Duodenal mucosa (tissue), 2 donors: ENCODE data around the gene SYTL3.
"Not testable (repeated sequence)": the region's sequence is repeated elsewhere in the genome, so short reads cannot be mapped to it uniquely, and the experiment has no call there.

Experiments used
- H3K27ac ChIP-seq: one replicate; pipeline ENCODE4 v1.7.0; 2013; ENCODE audit warnings: low read depth, low read length
- H3K27me3 ChIP-seq, 2 donors: one replicate each; pipeline ENCODE4 v1.7.0; 2013; ENCODE audit warnings: low read length in 2 of 2, control low read depth in 1 of 2; ENCODE audit not compliant: insufficient read depth in 2 of 2, control insufficient read depth in 1 of 2
- H3K36me3 ChIP-seq, 2 donors: one replicate each; pipeline ENCODE4 v1.7.0; 2013; ENCODE audit warnings: low read length in 2 of 2, control low read depth in 1 of 2; ENCODE audit not compliant: insufficient read depth in 2 of 2, control insufficient read depth in 1 of 2
- H3K4me1 ChIP-seq, 2 donors: one replicate each; pipeline ENCODE4 v1.7.0; 2013; ENCODE audit warnings: low read length in 2 of 2, control low read depth in 1 of 2; ENCODE audit not compliant: insufficient read depth in 2 of 2, control insufficient read depth in 1 of 2
- H3K4me3 ChIP-seq, 2 donors: one replicate each; pipeline ENCODE4 v1.7.0; 2013; ENCODE audit warnings: low read length in 2 of 2, low read depth in 1 of 2
- H3K9ac ChIP-seq, 2 donors: one replicate each; pipeline ENCODE4 v1.7.0; 2013; ENCODE audit warnings: low read length in 2 of 2, low read depth in 1 of 2
- H3K9me3 ChIP-seq, 2 donors: one replicate each; pipeline ENCODE4 v1.7.0; 2013; ENCODE audit warnings: low read length in 2 of 2, control low read depth in 1 of 2; ENCODE audit not compliant: control insufficient read depth in 1 of 2

SYTL3 gene

DNA sequence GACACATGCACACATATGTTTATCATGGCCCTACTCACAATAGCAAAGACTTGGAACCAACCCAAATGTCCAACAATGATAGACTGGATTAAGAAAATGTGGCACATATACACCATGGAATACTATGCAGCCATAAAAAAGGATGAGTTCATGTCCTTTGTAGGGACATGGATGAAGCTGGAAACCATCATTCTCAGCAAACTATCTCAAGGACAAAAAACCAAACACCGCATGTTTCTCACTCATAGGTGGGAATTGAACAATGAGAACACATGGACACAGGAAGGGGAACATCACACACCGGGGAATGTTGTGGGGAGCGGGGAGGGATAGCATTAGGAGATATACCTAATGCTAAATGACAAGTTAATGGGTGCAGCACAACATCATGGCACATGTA, 27.2 kb downstream of the SYTL3 start:
- H3K27ac ChIP-seq, H3K9me3 ChIP-seq, H3K27me3 ChIP-seq, H3K36me3 ChIP-seq, H3K4me1 ChIP-seq, H3K9ac ChIP-seq, H3K4me3 ChIP-seq: not testable (repeated sequence)

DNA sequence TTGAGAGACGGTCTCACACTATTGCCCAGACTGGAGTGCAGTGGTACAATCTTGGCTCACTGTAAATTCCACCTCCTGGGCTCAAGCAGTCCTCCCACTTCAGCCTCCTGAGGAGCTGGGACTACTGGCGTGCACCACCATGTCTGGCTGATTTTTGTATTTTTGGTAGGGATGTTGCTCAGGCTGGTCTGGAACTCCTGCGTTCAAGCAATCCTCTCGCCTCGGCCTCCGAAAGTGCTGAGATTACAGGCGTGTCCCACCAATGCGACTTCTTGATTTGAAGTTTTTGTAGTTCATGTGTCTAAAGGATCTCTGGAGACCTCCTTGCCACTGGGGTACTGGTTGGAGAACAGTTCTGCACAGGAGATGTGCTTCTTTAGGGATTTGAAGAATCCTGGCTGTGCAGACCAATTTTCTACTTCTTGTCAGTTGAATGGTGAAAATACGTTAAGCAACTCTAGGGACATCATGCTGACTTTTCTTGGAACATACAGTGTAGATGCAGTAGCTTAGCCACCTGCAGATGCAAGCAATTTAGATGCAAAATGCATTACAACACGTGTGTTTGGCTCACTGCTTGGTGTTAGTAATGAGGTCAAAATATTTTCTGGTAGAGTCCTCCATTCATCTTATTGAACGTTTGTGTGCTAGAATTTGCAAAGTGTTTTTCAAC, 28.2 kb downstream of the SYTL3 start:
- Histone ChIP-seq H3K9me3 (no peaks in the 10 kb centered on the region), H3K9ac (no peak overlapping the region), H3K36me3 (no peaks in the 10 kb centered on the region), H3K4me1 (no peaks in the 10 kb centered on the region), H3K27me3 (no peaks in the 10 kb centered on the region), H3K4me3 (no peak overlapping the region), H3K27ac (no peak overlapping the region)

DNA sequence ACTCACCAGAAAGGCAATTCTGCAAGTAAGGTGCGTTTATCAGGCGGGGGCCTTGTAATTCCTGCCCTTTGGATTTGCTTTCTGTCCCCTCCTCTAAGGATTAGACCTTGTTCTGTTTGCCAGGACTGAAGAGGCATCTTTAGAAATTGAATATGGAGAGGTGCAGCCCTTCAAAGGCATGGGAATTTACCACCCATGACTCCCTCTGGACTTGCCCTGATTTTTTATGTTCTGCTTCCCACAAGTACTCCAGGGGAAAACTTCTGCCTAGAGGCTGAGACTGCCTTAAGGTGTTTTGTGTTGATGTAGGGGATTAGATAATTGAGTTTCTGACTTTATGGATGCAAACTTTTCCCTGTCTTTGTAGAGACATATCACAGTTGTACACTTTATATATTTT, 30.2 kb downstream of the SYTL3 start:
- H3K4me3 ChIP-seq = no peak overlapping the region
- no peak overlapping the region for H3K27ac ChIP-seq
- no peaks in the 10 kb centered on the region for H3K9me3 ChIP-seq
- peaks cover 0 to 3% of the 10 kb centered on the region in 2 donors for H3K4me1 ChIP-seq
- H3K36me3 ChIP-seq = no peaks in the 10 kb centered on the region
- H3K27me3 ChIP-seq = no peaks in the 10 kb centered on the region
- no peak overlapping the region for H3K9ac ChIP-seq

DNA sequence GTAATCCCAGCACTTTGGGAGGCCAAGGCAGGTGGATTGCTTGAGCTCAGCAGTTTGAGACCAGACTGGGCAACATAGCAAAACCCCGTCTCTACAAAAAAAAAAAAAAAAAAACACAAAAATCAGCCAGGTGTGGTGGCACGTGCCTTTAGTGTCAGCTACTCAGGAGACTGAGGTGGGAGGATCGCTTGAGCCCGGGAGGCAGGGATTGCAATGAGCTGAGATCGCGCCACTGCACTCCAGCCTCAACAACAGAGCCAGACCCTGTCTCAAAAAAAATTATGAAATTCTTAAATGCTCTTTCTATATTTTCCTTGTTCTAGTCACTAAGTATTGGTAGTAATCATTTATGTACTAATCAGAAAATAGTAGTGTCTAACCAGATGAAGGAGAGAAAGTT, 30.6 kb downstream of the SYTL3 start:
- Histone ChIP-seq H3K36me3 (no peaks in the 10 kb centered on the region), H3K27ac (no peak overlapping the region), H3K4me1 (peaks cover 0 to 3% of the 10 kb centered on the region in 2 donors), H3K9ac (no peak overlapping the region), H3K4me3 (no peak overlapping the region), H3K27me3 (no peaks in the 10 kb centered on the region), H3K9me3 (no peaks in the 10 kb centered on the region)

DNA sequence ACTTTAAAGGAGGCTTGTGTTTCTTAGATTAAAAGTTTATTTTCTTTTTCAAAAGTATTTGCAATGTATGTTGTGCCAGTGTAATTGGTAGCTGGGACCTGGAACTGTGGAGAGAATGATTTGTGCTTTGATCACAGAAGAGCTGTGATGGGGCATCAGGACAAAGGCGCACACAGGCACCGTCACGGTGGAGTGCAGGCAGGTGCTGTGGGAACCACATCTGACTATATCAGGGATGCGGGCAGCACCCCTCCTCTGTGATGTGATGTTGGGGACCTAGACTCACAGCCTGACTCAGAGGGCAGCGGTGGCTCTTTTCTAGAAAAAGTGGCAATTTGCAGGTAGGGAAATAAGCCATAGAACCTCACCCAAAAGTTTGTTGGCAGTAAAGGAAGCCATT, 34.5 kb downstream of the SYTL3 start:
- no peak overlapping the region for H3K4me3 ChIP-seq
- no peaks in the 10 kb centered on the region for H3K36me3 ChIP-seq
- no peak overlapping the region for H3K9ac ChIP-seq
- H3K4me1 ChIP-seq = peaks cover 10 to 17% of the 10 kb centered on the region in 2 donors
- H3K9me3 ChIP-seq = no peaks in the 10 kb centered on the region
- H3K27me3 ChIP-seq = no peaks in the 10 kb centered on the region
- no peak overlapping the region for H3K27ac ChIP-seq

DNA sequence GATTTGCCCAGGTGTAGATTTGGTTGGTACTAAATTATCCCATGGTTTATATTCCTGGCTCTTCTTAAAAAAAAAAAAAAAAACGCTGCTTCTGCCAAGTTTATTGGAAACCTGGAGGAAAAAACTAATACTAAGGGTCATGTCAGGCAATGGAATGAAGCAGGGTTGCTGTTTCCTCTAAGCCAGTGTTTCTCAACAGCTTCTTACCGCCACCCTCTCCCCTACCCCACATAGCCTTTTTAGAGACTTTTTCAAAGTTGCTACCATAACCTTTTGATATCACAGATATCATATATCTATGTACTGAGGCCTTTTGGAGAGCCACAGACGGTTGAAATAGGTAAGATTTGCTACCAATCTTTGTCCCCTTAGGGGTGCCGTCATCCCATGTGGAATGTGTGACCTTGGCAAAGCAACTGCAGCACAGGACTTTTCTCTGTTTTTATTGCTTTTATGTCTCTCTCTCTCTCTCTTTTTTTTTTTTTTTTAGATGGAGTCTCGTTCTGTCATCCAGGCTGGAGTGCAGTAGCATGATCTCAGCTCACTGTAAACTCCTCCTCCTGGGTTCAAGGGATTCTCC, 35.0 kb downstream of the SYTL3 start:
- Histone ChIP-seq H3K9ac (no peak overlapping the region), H3K27ac (no peak overlapping the region), H3K4me1 (peaks cover 10 to 17% of the 10 kb centered on the region in 2 donors), H3K27me3 (no peaks in the 10 kb centered on the region), H3K9me3 (no peaks in the 10 kb centered on the region), H3K4me3 (no peak overlapping the region), H3K36me3 (no peaks in the 10 kb centered on the region)

DNA sequence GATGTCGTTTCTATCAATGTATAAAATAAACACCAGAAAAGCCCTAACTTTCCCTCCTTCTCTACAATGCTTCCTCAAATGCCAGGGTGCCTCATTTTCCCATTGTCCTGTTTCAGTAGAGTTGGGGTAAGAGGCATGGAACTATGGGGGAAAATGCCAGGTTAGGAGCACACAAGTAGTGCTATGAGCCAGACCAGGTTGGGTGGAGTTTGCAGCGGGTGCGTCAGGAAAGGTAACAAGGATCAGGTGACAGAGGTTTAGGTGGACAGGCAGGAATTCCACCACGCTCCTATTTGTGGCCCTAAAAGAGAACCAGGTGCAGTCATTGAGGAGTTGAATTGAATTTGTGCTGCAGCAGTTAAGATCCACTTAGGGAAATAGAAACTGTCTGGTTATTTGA, 36.5 kb downstream of the SYTL3 start:
- H3K9ac ChIP-seq = peak overlapping the region in 1 of 2 donors; percentile 2
- no peaks in the 10 kb centered on the region for H3K27me3 ChIP-seq
- H3K4me3 ChIP-seq = no peak overlapping the region
- no peak overlapping the region for H3K27ac ChIP-seq
- peaks cover 10 to 17% of the 10 kb centered on the region in 2 donors for H3K4me1 ChIP-seq
- H3K36me3 ChIP-seq = no peaks in the 10 kb centered on the region
- H3K9me3 ChIP-seq = no peaks in the 10 kb centered on the region

DNA sequence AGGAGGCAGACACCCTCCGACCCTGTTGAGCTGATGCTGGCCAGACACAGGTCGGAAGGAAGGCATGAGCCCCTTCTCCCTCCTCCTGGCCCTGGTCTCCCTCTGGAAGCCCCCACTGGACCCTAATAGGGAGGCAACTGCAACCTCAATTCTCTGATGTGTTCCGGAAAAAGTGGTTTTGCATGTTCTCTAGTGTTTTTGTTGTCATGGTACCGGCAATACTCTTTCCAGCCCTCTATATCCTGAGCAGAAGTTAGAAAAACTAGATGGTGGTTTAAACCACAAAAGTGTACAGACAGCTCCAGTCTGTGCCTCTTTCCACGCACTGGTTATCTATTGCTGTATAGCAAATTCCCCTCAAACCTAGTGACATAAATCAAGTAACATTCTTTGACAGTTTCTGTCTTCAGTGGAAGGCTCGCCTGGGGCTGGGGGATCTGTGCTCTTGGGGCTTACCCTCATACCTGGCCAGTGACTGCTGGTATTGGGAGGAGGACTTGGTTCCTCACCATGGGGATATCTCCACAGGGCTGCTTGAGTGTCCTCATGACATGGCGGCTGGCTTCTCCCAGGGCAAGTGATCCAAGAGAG, 37.0 kb downstream of the SYTL3 start:
- peak overlapping the region in 1 of 2 donors; percentile 2 for H3K9ac ChIP-seq
- H3K4me3 ChIP-seq = peak overlapping the region in 1 of 2 donors; percentile 13
- H3K9me3 ChIP-seq = no peaks in the 10 kb centered on the region
- H3K4me1 ChIP-seq = peaks cover 10 to 17% of the 10 kb centered on the region in 2 donors
- H3K27me3 ChIP-seq = no peaks in the 10 kb centered on the region
- no peaks in the 10 kb centered on the region for H3K36me3 ChIP-seq
- peak overlapping the region; percentile 35 for H3K27ac ChIP-seq

DNA sequence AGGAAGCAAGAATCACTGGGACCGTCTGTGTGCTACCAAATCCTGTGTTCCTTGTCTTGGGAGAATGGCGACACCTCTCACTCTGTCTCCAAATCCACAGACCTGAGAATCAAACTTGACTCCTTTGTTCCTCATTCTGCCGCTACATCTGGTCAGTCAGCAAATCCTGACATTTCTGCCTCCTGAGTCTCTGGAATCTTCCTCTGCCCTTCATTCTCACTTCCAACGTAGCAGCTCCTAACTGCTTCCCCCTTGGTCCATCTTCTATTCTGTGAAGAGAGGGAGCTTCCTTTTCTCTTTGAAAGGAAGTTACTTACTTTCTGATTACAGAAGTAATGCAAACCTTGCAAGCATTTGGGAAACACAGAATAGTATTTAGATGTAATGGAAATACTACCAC, 37.7 kb downstream of the SYTL3 start:
- H3K36me3 ChIP-seq = no peaks in the 10 kb centered on the region
- no peak overlapping the region for H3K9ac ChIP-seq
- H3K9me3 ChIP-seq = no peaks in the 10 kb centered on the region
- no peak overlapping the region for H3K27ac ChIP-seq
- H3K4me3 ChIP-seq = peak overlapping the region in 1 of 2 donors; percentile 13
- peaks cover 10 to 17% of the 10 kb centered on the region in 2 donors for H3K4me1 ChIP-seq
- H3K27me3 ChIP-seq = no peaks in the 10 kb centered on the region

DNA sequence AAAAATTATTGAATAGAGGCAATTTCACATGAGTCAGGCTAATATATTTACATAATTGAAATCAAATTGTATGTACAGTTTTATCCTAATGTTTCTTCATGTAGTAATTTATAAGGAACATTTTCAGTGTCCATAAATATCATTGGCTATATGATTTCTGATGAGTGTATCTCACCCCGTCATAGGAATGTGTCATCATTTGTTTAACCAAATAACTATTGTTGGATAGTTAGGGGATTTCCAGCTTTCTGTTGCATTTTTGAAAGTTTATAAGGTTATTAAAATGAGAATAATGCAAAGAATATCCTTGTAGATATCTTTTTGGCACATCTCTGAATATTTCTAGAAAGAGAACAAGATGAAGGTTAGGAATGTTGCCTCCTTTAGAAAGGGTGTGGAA, 39.0 kb downstream of the SYTL3 start:
- Histone ChIP-seq H3K4me1 (peaks cover 10 to 23% of the 10 kb centered on the region in 2 donors), H3K9me3 (no peaks in the 10 kb centered on the region), H3K27ac (no peak overlapping the region), H3K36me3 (no peaks in the 10 kb centered on the region), H3K4me3 (no peak overlapping the region), H3K27me3 (no peaks in the 10 kb centered on the region), H3K9ac (no peak overlapping the region)
